HEK293 (cell line): ENCODE results near the gene PRKG1.

Source experiments
- BCL11A ChIP-seq: fragments of 450-650 bp; formaldehyde crosslinking; IDR thresholded peaks from 2 replicates; pipeline ENCODE4 v1.5.1; 2016; ENCODE audit warnings: low read depth, missing biosample characterization, missing genetic modification characterization
- REPIN1 ChIP-seq: fragments of 450-650 bp; formaldehyde crosslinking; IDR thresholded peaks from 2 replicates; pipeline ENCODE4 v1.5.1; 2017; ENCODE audit warnings: missing biosample characterization, missing genetic modification characterization, low read depth
- ZNF19 ChIP-seq: fragments of 450-650 bp; formaldehyde crosslinking; IDR thresholded peaks from 2 replicates; pipeline ENCODE4; 2016; ENCODE audit warnings: missing biosample characterization, missing genetic modification characterization, low read depth
- ZNF2 ChIP-seq: fragments of 450-650 bp; formaldehyde crosslinking; IDR thresholded peaks from 2 replicates; pipeline ENCODE4 v1.5.1; 2016; ENCODE audit warnings: missing biosample characterization, missing genetic modification characterization
- ZNF214 ChIP-seq: fragments of 450-650 bp; formaldehyde crosslinking; IDR thresholded peaks from 2 replicates; pipeline ENCODE4 v1.5.1; 2017; ENCODE audit warnings: missing biosample characterization, mild to moderate bottlenecking, missing genetic modification characterization, borderline replicate concordance
- ZNF221 ChIP-seq: fragments of 450-650 bp; formaldehyde crosslinking; IDR thresholded peaks from 2 replicates; pipeline ENCODE4 v1.5.1; 2017; ENCODE audit warnings: missing biosample characterization, missing genetic modification characterization, borderline replicate concordance
- ZNF404 ChIP-seq: fragments of 450-650 bp; formaldehyde crosslinking; IDR thresholded peaks from 2 replicates; pipeline ENCODE4 v1.5.1; 2017; ENCODE audit warnings: missing biosample characterization, missing genetic modification characterization
- ZNF423 ChIP-seq: fragments of 450-650 bp; formaldehyde crosslinking; IDR thresholded peaks from 2 replicates; pipeline ENCODE4 v1.5.1; 2016; ENCODE audit warnings: missing biosample characterization, missing genetic modification characterization
- ZNF48 ChIP-seq: fragments of 450-650 bp; formaldehyde crosslinking; IDR thresholded peaks from 2 replicates; pipeline ENCODE4 v1.5.1; 2016; ENCODE audit warnings: missing biosample characterization, missing genetic modification characterization
- ZNF521 ChIP-seq: fragments of 450-650 bp; formaldehyde crosslinking; IDR thresholded peaks from 2 replicates; pipeline ENCODE4 v1.5.1; 2017; ENCODE audit warnings: missing biosample characterization, mild to moderate bottlenecking, missing genetic modification characterization
- ZNF600 ChIP-seq: fragments of 450-650 bp; formaldehyde crosslinking; IDR thresholded peaks from 2 replicates; pipeline ENCODE4 v1.5.1; 2016; ENCODE audit warnings: missing biosample characterization, missing genetic modification characterization
- ZNF658 ChIP-seq: fragments of 450-650 bp; formaldehyde crosslinking; IDR thresholded peaks from 2 replicates; pipeline ENCODE4; 2016; ENCODE audit warnings: missing biosample characterization, missing genetic modification characterization
- ZNF747 ChIP-seq: fragments of 450-650 bp; formaldehyde crosslinking; IDR thresholded peaks from 2 replicates; pipeline ENCODE4 v1.5.1; 2016; ENCODE audit warnings: missing biosample characterization, missing genetic modification characterization
- TF ChIP-seq, protein P1 (sequence below): fragments of 450-650 bp; formaldehyde crosslinking; IDR thresholded peaks from 2 replicates; pipeline ENCODE4 v1.5.1; 2016; ENCODE audit warnings: missing biosample characterization, missing genetic modification characterization
- TF ChIP-seq, protein P2 (sequence below): fragments of 450-650 bp; formaldehyde crosslinking; IDR thresholded peaks from 2 replicates; pipeline ENCODE4 v1.5.1; 2017; ENCODE audit warnings: missing biosample characterization, mild to moderate bottlenecking, missing genetic modification characterization, moderate library complexity
- TF ChIP-seq, protein P3 (sequence below): fragments of 450-650 bp; formaldehyde crosslinking; optimal IDR thresholded peaks from 2 replicates; pipeline ENCODE3; 2016; ENCODE audit warnings: missing biosample characterization, mild to moderate bottlenecking, missing genetic modification characterization
- TF ChIP-seq, protein P4 (sequence below): fragments of 450-650 bp; formaldehyde crosslinking; IDR thresholded peaks from 2 replicates; pipeline ENCODE4 v1.5.1; 2016; ENCODE audit warnings: missing biosample characterization, missing genetic modification characterization
- TF ChIP-seq, protein P5 (sequence below): fragments of 450-650 bp; formaldehyde crosslinking; IDR thresholded peaks from 2 replicates; pipeline ENCODE4 v1.5.1; 2016; ENCODE audit warnings: missing biosample characterization, missing genetic modification characterization, borderline replicate concordance
- TF ChIP-seq, protein P6 (sequence below): fragments of 450-650 bp; formaldehyde crosslinking; conservative IDR thresholded peaks from 2 replicates; pipeline ENCODE4 v1.5.1; 2016; ENCODE audit warnings: low read depth, missing biosample characterization, missing genetic modification characterization

Gene PRKG1

DNA sequence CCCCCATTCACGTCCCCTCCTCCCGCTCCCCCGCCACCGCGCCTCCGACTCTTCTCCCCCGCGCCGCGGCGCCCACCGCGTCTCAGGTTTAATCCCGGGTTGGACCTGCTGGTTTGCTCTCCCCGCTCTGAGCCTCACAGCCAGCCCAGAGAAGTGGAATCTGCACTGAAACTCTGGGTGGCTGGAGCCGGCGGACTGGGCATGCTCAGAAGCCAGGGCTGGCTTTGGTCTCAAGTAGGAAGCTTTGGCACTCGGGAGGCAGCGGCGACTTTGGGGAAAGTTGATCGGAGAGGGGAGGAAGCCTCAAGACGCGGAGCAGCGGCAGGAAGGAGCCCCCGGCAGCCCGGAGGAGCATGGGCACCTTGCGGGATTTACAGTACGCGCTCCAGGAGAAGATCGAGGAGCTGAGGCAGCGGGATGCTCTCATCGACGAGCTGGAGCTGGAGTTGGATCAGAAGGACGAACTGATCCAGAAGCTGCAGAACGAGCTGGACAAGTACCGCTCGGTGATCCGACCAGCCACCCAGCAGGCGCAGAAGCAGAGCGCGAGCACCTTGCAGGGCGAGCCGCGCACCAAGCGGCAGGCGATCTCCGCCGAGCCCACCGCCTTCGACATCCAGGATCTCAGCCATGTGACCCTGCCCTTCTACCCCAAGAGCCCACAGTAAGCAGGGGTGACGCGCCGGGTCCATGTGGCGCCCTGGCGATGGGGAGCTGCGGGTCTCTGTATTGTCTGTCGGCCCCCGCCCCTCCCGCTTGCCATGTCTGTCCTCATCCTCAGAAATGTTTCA is at the start of gene PRKG1 (continued):
- peak; percentile 99 for TF ChIP-seq ZNF600 (tag by site-specific recombination)
- TF ChIP-seq, protein P1, sequence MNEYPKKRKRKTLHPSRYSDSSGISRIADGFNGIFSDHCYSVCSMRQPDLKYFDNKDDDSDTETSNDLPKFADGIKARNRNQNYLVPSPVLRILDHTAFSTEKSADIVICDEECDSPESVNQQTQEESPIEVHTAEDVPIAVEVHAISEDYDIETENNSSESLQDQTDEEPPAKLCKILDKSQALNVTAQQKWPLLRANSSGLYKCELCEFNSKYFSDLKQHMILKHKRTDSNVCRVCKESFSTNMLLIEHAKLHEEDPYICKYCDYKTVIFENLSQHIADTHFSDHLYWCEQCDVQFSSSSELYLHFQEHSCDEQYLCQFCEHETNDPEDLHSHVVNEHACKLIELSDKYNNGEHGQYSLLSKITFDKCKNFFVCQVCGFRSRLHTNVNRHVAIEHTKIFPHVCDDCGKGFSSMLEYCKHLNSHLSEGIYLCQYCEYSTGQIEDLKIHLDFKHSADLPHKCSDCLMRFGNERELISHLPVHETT: no peak
- TF ChIP-seq ZNF658 (tag by site-specific recombination): no peak
- no peak for TF ChIP-seq ZNF214 (tag by site-specific recombination)
- TF ChIP-seq, protein P2, sequence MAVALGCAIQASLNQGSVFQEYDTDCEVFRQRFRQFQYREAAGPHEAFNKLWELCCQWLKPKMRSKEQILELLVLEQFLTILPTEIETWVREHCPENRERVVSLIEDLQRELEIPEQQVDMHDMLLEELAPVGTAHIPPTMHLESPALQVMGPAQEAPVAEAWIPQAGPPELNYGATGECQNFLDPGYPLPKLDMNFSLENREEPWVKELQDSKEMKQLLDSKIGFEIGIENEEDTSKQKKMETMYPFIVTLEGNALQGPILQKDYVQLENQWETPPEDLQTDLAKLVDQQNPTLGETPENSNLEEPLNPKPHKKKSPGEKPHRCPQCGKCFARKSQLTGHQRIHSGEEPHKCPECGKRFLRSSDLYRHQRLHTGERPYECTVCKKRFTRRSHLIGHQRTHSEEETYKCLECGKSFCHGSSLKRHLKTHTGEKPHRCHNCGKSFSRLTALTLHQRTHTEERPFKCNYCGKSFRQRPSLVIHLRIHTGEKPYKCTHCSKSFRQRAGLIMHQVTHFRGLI (tag by site-specific recombination): peak; percentile 46; the same call in 1 of the 2 replicates
- no peak for TF ChIP-seq ZNF747 (tag by site-specific recombination)
- TF ChIP-seq ZNF2 (tag by site-specific recombination): peak; percentile 86; the same call in 1 of the 2 replicates
- no peak for TF ChIP-seq ZNF19
- no peak for TF ChIP-seq ZNF48 (tag by site-specific recombination)
- TF ChIP-seq, protein P3, sequence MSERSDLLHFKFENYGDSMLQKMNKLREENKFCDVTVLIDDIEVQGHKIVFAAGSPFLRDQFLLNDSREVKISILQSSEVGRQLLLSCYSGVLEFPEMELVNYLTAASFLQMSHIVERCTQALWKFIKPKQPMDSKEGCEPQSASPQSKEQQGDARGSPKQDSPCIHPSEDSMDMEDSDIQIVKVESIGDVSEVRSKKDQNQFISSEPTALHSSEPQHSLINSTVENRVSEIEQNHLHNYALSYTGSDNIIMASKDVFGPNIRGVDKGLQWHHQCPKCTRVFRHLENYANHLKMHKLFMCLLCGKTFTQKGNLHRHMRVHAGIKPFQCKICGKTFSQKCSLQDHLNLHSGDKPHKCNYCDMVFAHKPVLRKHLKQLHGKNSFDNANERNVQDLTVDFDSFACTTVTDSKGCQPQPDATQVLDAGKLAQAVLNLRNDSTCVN (tag by site-specific recombination): peak; percentile 79
- TF ChIP-seq ZNF521: no peak
- TF ChIP-seq, protein P4, sequence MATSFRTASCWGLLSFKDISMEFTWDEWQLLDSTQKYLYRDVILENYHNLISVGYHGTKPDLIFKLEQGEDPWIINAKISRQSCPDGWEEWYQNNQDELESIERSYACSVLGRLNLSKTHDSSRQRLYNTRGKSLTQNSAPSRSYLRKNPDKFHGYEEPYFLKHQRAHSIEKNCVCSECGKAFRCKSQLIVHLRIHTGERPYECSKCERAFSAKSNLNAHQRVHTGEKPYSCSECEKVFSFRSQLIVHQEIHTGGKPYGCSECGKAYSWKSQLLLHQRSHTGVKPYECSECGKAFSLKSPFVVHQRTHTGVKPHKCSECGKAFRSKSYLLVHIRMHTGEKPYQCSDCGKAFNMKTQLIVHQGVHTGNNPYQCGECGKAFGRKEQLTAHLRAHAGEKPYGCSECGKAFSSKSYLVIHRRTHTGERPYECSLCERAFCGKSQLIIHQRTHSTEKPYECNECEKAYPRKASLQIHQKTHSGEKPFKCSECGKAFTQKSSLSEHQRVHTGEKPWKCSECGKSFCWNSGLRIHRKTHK: no peak
- TF ChIP-seq ZNF423: 0 out of 2 replicates have a peak, but pooled peaks have one; percentile 23
- TF ChIP-seq ZNF404 (tag by site-specific recombination): no peak
- TF ChIP-seq REPIN1 (tag by site-specific recombination): peak; percentile 56; the same call in 1 of the 2 replicates
- TF ChIP-seq, protein P5, sequence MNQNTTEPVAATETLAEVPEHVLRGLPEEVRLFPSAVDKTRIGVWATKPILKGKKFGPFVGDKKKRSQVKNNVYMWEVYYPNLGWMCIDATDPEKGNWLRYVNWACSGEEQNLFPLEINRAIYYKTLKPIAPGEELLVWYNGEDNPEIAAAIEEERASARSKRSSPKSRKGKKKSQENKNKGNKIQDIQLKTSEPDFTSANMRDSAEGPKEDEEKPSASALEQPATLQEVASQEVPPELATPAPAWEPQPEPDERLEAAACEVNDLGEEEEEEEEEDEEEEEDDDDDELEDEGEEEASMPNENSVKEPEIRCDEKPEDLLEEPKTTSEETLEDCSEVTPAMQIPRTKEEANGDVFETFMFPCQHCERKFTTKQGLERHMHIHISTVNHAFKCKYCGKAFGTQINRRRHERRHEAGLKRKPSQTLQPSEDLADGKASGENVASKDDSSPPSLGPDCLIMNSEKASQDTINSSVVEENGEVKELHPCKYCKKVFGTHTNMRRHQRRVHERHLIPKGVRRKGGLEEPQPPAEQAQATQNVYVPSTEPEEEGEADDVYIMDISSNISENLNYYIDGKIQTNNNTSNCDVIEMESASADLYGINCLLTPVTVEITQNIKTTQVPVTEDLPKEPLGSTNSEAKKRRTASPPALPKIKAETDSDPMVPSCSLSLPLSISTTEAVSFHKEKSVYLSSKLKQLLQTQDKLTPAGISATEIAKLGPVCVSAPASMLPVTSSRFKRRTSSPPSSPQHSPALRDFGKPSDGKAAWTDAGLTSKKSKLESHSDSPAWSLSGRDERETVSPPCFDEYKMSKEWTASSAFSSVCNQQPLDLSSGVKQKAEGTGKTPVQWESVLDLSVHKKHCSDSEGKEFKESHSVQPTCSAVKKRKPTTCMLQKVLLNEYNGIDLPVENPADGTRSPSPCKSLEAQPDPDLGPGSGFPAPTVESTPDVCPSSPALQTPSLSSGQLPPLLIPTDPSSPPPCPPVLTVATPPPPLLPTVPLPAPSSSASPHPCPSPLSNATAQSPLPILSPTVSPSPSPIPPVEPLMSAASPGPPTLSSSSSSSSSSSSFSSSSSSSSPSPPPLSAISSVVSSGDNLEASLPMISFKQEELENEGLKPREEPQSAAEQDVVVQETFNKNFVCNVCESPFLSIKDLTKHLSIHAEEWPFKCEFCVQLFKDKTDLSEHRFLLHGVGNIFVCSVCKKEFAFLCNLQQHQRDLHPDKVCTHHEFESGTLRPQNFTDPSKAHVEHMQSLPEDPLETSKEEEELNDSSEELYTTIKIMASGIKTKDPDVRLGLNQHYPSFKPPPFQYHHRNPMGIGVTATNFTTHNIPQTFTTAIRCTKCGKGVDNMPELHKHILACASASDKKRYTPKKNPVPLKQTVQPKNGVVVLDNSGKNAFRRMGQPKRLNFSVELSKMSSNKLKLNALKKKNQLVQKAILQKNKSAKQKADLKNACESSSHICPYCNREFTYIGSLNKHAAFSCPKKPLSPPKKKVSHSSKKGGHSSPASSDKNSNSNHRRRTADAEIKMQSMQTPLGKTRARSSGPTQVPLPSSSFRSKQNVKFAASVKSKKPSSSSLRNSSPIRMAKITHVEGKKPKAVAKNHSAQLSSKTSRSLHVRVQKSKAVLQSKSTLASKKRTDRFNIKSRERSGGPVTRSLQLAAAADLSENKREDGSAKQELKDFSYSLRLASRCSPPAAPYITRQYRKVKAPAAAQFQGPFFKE (tag by site-specific recombination): no peak
- TF ChIP-seq BCL11A (tag by site-specific recombination): no peak
- no peak for TF ChIP-seq ZNF221 (tag by site-specific recombination)
- TF ChIP-seq, protein P6, sequence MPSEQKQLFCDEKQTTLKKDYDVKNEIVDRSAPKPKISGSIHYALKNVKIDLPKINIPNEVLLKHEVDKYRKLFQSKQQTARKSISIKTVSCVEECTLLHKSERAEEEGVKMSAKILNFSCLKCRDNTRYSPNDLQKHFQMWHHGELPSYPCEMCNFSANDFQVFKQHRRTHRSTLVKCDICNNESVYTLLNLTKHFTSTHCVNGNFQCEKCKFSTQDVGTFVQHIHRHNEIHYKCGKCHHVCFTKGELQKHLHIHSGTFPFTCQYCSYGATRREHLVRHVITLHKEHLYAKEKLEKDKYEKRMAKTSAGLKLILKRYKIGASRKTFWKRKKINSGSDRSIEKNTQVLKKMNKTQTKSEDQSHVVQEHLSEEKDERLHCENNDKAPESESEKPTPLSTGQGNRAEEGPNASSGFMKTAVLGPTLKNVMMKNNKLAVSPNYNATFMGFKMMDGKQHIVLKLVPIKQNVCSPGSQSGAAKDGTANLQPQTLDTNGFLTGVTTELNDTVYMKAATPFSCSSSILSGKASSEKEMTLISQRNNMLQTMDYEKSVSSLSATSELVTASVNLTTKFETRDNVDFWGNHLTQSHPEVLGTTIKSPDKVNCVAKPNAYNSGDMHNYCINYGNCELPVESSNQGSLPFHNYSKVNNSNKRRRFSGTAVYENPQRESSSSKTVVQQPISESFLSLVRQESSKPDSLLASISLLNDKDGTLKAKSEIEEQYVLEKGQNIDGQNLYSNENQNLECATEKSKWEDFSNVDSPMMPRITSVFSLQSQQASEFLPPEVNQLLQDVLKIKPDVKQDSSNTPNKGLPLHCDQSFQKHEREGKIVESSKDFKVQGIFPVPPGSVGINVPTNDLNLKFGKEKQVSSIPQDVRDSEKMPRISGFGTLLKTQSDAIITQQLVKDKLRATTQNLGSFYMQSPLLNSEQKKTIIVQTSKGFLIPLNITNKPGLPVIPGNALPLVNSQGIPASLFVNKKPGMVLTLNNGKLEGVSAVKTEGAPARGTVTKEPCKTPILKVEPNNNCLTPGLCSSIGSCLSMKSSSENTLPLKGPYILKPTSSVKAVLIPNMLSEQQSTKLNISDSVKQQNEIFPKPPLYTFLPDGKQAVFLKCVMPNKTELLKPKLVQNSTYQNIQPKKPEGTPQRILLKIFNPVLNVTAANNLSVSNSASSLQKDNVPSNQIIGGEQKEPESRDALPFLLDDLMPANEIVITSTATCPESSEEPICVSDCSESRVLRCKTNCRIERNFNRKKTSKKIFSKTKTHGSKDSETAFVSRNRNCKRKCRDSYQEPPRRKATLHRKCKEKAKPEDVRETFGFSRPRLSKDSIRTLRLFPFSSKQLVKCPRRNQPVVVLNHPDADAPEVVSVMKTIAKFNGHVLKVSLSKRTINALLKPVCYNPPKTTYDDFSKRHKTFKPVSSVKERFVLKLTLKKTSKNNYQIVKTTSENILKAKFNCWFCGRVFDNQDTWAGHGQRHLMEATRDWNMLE (tag by site-specific recombination): no peak
